ENCODE results near the gene SLC16A14. TPM values are rescaled to one million over a fixed set of nuclear protein-coding genes. Genes with fewer than 3 reads are reported as not detected.
A peak's percentile ranks its signal among the peaks of the same experiment; 100 is the strongest.

Gene SLC16A14
- total RNA-seq, 1 donor from 2014 or later: 4.9 TPM

DNA sequence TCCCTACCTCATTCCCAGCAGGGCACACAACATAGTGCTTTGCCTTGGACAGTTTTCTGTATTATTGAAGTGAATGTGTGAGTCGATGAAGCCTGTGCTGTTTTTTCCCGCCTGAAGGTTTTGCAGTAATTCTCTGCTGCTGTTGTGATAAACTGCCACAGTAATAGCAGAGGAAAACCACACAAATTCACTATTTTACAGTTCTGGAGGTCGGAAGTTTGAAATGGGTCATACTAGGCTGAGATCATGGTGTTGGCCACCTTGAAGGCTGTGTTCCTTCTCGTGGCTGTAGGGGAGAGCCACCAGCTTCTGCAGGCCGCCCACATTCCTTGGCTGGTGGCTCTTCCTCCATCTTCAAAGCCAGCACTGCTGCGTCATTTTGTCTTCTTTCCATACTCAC, 678 bp upstream of the SLC16A14 start:
- H3K27me3 Mint-ChIP-seq (ENCODE audit: low read depth): no peaks in the 10 kb centered on the region
- no peak for DNase-seq (ENCODE audit: low spot score)
- H3K4me3 Mint-ChIP-seq (ENCODE audit: unreplicated experiment): no peak overlapping the region
- peaks cover 14% of the 10 kb centered on the region for H3K4me1 Mint-ChIP-seq (ENCODE audit: low read depth)
- H3K36me3 Mint-ChIP-seq (ENCODE audit: low read depth): no peaks in the 10 kb centered on the region
- TF ChIP-seq CTCF (IDR thresholded peaks at IDR 0.05): no peak
- H3K27ac Mint-ChIP-seq (ENCODE audit: unreplicated experiment): no peak overlapping the region
- H3K9me3 Mint-ChIP-seq (ENCODE audit: low read depth): peaks cover 3% of the 10 kb centered on the region

- peaks cover 14% of the 10 kb centered on the region for H3K4me1 Mint-ChIP-seq (ENCODE audit: low read depth)
- peak overlapping the region; percentile 91 for H3K27ac Mint-ChIP-seq (ENCODE audit: unreplicated experiment)
- no peaks in the 10 kb centered on the region for H3K27me3 Mint-ChIP-seq (ENCODE audit: low read depth)
- H3K9me3 Mint-ChIP-seq (ENCODE audit: low read depth): no peaks in the 10 kb centered on the region
- peak; percentile 60 for TF ChIP-seq CTCF (IDR thresholded peaks at IDR 0.05)
- DNase-seq (ENCODE audit: low spot score): no peak
- H3K4me3 Mint-ChIP-seq (ENCODE audit: unreplicated experiment): peak overlapping the region; percentile 88
- no peaks in the 10 kb centered on the region for H3K36me3 Mint-ChIP-seq (ENCODE audit: low read depth)
Measured at GRCh38 chr2:230068016-230068650, 591 bp downstream of the SLC16A14 start.

DNA sequence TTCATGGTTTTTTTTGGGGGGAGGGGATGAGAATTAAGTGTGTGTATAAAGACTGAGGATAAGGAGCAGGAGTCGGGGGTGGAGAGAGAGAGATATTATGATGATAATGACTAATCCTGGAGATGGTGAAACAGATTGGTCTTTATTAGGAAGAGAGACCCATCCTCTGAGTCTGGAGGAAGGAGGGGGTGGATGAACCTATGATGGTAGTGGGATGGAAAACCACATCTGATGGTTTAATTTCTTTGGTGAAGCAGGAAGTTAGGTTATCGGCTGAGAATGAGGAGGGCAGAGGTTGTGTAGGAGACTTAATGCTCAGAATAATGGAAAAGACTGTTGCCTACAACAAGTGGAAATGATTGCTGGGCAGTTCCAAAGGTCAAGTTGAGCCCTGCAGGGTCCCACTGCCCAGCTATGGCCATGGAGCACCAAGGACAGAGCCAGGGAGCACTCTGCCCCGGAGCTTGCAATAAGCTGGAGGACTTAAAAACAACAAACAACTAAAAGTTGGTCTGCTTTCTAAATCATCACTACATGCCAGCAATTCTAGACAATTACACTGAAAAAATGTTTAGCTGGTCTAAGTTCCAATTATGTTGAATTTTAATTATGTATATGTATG, 7.9 kb downstream of the SLC16A14 start:
- Mint-ChIP-seq H3K27me3 (ENCODE audit: low read depth) (no peaks in the 10 kb centered on the region), H3K36me3 (ENCODE audit: low read depth) (peaks cover 2% of the 10 kb centered on the region), H3K9me3 (ENCODE audit: low read depth) (no peaks in the 10 kb centered on the region), H3K27ac (ENCODE audit: unreplicated experiment) (no peak overlapping the region), H3K4me3 (ENCODE audit: unreplicated experiment) (no peak overlapping the region), H3K4me1 (ENCODE audit: low read depth) (peaks cover 2% of the 10 kb centered on the region)
- DNase-seq (ENCODE audit: low spot score): no peak
- no peak for TF ChIP-seq CTCF (IDR thresholded peaks at IDR 0.05)

DNA sequence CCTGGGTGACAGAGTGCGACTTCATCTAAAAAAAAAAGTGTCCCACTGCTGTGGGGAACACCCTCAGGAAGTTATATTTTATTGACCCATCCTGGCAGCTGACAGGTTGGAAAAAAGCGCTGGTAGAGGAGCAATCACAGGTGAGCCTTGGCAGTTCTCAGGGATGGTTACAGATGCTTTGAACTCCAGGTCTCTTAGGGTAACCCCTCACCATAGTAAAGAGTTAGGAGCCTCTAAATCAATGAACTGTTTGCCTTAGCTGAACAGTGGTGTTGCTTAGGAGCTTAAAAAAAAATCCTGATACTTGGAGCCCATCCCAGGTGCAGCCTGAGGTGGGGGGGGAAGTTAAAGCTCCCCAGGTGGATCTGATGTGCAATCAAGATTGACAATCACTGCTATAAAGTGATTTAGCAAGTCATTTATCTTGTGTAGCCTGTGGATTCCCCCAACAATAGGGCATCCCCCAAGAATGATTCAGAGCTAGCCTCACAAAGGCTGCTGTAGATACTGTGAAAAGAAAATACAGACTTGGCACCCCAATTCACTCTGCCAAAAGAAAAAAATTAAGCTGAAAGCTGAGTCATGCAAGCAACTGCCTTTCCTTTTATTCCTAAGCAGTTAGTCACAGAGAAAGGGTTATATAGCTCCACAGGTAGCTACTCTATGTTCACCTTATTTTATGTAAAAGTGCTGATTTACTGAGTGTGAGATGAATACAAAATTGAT, 14.8 kb downstream of the SLC16A14 start:
- Mint-ChIP-seq H3K27me3 (ENCODE audit: low read depth) (no peaks in the 10 kb centered on the region), H3K4me3 (ENCODE audit: unreplicated experiment) (no peak overlapping the region), H3K4me1 (ENCODE audit: low read depth) (peaks cover 36% of the 10 kb centered on the region), H3K36me3 (ENCODE audit: low read depth) (peaks cover 2% of the 10 kb centered on the region), H3K9me3 (ENCODE audit: low read depth) (no peaks in the 10 kb centered on the region), H3K27ac (ENCODE audit: unreplicated experiment) (peak overlapping the region; percentile 8)
- DNase-seq (ENCODE audit: low spot score): no peak
- TF ChIP-seq CTCF (IDR thresholded peaks at IDR 0.05): no peak

GRCh38 chr2:230052299-230052698, 16.4 kb downstream of the SLC16A14 start:
- TF ChIP-seq CTCF (IDR thresholded peaks at IDR 0.05): no peak
- no peaks in the 10 kb centered on the region for H3K36me3 Mint-ChIP-seq (ENCODE audit: low read depth)
- no peaks in the 10 kb centered on the region for H3K27me3 Mint-ChIP-seq (ENCODE audit: low read depth)
- peak overlapping the region; percentile 92 for H3K27ac Mint-ChIP-seq (ENCODE audit: unreplicated experiment)
- H3K4me1 Mint-ChIP-seq (ENCODE audit: low read depth): peaks cover 36% of the 10 kb centered on the region
- no peak for DNase-seq (ENCODE audit: low spot score)
- no peaks in the 10 kb centered on the region for H3K9me3 Mint-ChIP-seq (ENCODE audit: low read depth)
- no peak overlapping the region for H3K4me3 Mint-ChIP-seq (ENCODE audit: unreplicated experiment)
